PC-9 (cell line): ENCODE data around the gene MAML3. TPM values are rescaled to one million over a fixed set of nuclear protein-coding genes. Genes with fewer than 3 reads are reported as not detected.

ENCODE experiments used
- BruUV-seq: library from RNA; stranded (reverse); fragments of 400-500 nt; replicated peaks from 2 replicates; lab custom pipeline; 2021; lab: Mats Ljungman, UMichigan
- CTCF ChIA-PET: fragments of 300-600 bp; sonication (Branson Sonifier 250); formaldehyde crosslinking; loops from one replicate; lab custom pipeline; 2022; ENCODE audit warnings: antibody characterized with exemption; lab: Charles Lee
- POLR2A ChIA-PET: fragments of 300-600 bp; sonication (Branson Sonifier 250); formaldehyde crosslinking; loops from one replicate; lab custom pipeline; 2022; ENCODE audit warnings: antibody characterized with exemption; ENCODE audit not compliant: unreplicated experiment; lab: Charles Lee
- DNase-seq, 2 experiments: peaks; one replicate each; pipeline versions ENCODE4 v3.0.0 to v3.0.0-alpha.2; 2015 to 2022; ENCODE audit warnings: mixed read lengths in 1 of 2
- H2AFZ ChIP-seq: fragments of 200-600 bp; sonication (generic); 2 replicates; pipeline ENCODE4 v1.8.1; 2017; ENCODE audit warnings: antibody characterized with exemption
- H3F3A ChIP-seq: fragments of 200-600 bp; sonication (generic); 2 replicates; pipeline ENCODE4 v1.8.1; 2017; ENCODE audit warnings: antibody characterized with exemption, mild to moderate bottlenecking, low read depth; ENCODE audit not compliant: insufficient read depth
- H3K27ac ChIP-seq: fragments of 200-600 bp; sonication (generic); 2 replicates; pipeline ENCODE4 v1.6.1; 2016; ENCODE audit warnings: mixed run types
- H3K27me3 ChIP-seq: fragments of 200-600 bp; sonication (generic); 2 replicates; pipeline ENCODE4 v1.6.1; 2016; ENCODE audit warnings: low read depth, mixed run types; ENCODE audit not compliant: insufficient read depth
- H3K36me3 ChIP-seq: fragments of 200-600 bp; sonication (generic); 2 replicates; pipeline ENCODE4 v1.6.1; 2016; ENCODE audit warnings: low read depth, mixed run types
- H3K4me1 ChIP-seq: fragments of 200-600 bp; sonication (generic); replicated peaks from 2 replicates; pipeline ENCODE4 v1.6.1; 2016; ENCODE audit warnings: mixed run types; ENCODE audit not compliant: insufficient read depth
- H3K4me2 ChIP-seq: fragments of 200-600 bp; sonication (generic); 2 replicates; pipeline ENCODE4 v1.6.1; 2017; ENCODE audit warnings: mixed run types
- H3K4me3 ChIP-seq: fragments of 200-600 bp; sonication (generic); 2 replicates; pipeline ENCODE4 v1.6.1; 2016; ENCODE audit warnings: mixed run types
- H3K79me2 ChIP-seq: fragments of 200-600 bp; sonication (generic); 2 replicates; pipeline ENCODE4 v1.6.1; 2017; ENCODE audit warnings: low read depth, mixed run types
- H3K9me2 ChIP-seq: fragments of 200-600 bp; sonication (generic); 2 replicates; pipeline ENCODE4 v1.8.1; 2017; ENCODE audit warnings: mild to moderate bottlenecking; ENCODE audit not compliant: insufficient read depth
- H3K9me3 ChIP-seq: fragments of 200-600 bp; sonication (generic); 2 replicates; pipeline ENCODE4 v1.8.1; 2016; ENCODE audit warnings: low read depth; ENCODE audit not compliant: insufficient read depth
- H4K20me1 ChIP-seq: fragments of 200-600 bp; sonication (generic); 2 replicates; pipeline ENCODE4 v1.8.1; 2017; ENCODE audit not compliant: insufficient read depth
- CTCF ChIP-seq: fragments of 200-600 bp; sonication (generic); conservative IDR thresholded peaks from 2 replicates; pipeline ENCODE4 v1.6.1; 2017; ENCODE audit warnings: mixed run types, antibody characterized with exemption, mild to moderate bottlenecking, moderate library complexity
- EZH2 ChIP-seq: fragments of 200-600 bp; sonication (generic); IDR thresholded peaks from 2 replicates; pipeline ENCODE4 v1.8.0; 2017; ENCODE audit warnings: antibody characterized with exemption, low read depth
- intact Hi-C: fragments of 100-400 bp; cut with micrococcal nuclease; formaldehyde crosslinking; loops from one replicate; pipeline ENCODE4 v1.10.0; 2022; ENCODE audit not compliant: unreplicated experiment
- total RNA-seq: library from RNA; stranded (reverse); gene quantifications from 2 replicates; pipeline ENCODE4 v1.2.3, GENCODE V29; 2021

The MAML3 gene
- total RNA-seq, 1 experiment from 2014 or later = 15.2 TPM

GRCh38 chr4:139899346-139899745 lies 254.6 kb downstream of the MAML3 start:
- no peaks in the 10 kb centered on the region for H3K4me1 ChIP-seq
- H3K79me2 ChIP-seq = no peaks in the 10 kb centered on the region
- H3K9me2 ChIP-seq = no peaks in the 10 kb centered on the region
- no peaks in the 10 kb centered on the region for H3K27me3 ChIP-seq
- CTCF ChIA-PET = no interaction called here
- no TSS peak for BruUV-seq
- H3K27ac ChIP-seq = no peak overlapping the region
- H2AFZ ChIP-seq = no peak overlapping the region
- POLR2A ChIA-PET = no interaction called here
- H3K4me3 ChIP-seq = no peak overlapping the region
- no peaks in the 10 kb centered on the region for H3F3A ChIP-seq
- H3K4me2 ChIP-seq = no peak overlapping the region
- no peaks in the 10 kb centered on the region for H3K9me3 ChIP-seq
- no peaks in the 10 kb centered on the region for H4K20me1 ChIP-seq
- no peak for TF ChIP-seq CTCF
- no peak for TF ChIP-seq EZH2
- H3K36me3 ChIP-seq = no peaks in the 10 kb centered on the region
- intact Hi-C loops = no loop called here
- no peak for DNase-seq

GRCh38 chr4:139898293-139898692 lies 255.7 kb downstream of the MAML3 start:
- no peak overlapping the region for H3K4me2 ChIP-seq
- CTCF ChIA-PET = no interaction called here

GRCh38 chr4:139896091-139896604 lies 257.8 kb downstream of the MAML3 start:
- H4K20me1 ChIP-seq = no peaks in the 10 kb centered on the region; the same call in 1 of the 2 replicates
- no peaks in the 10 kb centered on the region for H3K4me1 ChIP-seq
- no peak overlapping the region for H3K4me2 ChIP-seq
- CTCF ChIA-PET = no interaction called here
- BruUV-seq = no TSS peak
- H3K79me2 ChIP-seq = no peaks in the 10 kb centered on the region
- no peaks in the 10 kb centered on the region for H3K9me3 ChIP-seq
- DNase-seq = no peak
- intact Hi-C loops = no loop called here
- H3K4me3 ChIP-seq = no peak overlapping the region
- POLR2A ChIA-PET = no interaction called here
- no peaks in the 10 kb centered on the region for H3F3A ChIP-seq
- H2AFZ ChIP-seq = no peak overlapping the region
- H3K9me2 ChIP-seq = no peaks in the 10 kb centered on the region
- TF ChIP-seq EZH2 = no peak
- no peak for TF ChIP-seq CTCF
- H3K36me3 ChIP-seq = no peaks in the 10 kb centered on the region
- H3K27me3 ChIP-seq = no peaks in the 10 kb centered on the region
- no peak overlapping the region for H3K27ac ChIP-seq

More at GRCh38 chr4:139898293-139898692, 255.7 kb downstream of the MAML3 start:
- TF ChIP-seq EZH2 = no peak
- no peak for TF ChIP-seq CTCF
- Histone ChIP-seq H3K9me3 (no peaks in the 10 kb centered on the region), H3K4me1 (no peaks in the 10 kb centered on the region), H3K27me3 (no peaks in the 10 kb centered on the region), H4K20me1 (no peaks in the 10 kb centered on the region; the same call in 1 of the 2 replicates), H3K36me3 (no peaks in the 10 kb centered on the region), H3K79me2 (no peaks in the 10 kb centered on the region), H3K9me2 (no peaks in the 10 kb centered on the region), H3F3A (no peaks in the 10 kb centered on the region), H3K27ac (no peak overlapping the region), H3K4me3 (no peak overlapping the region), H2AFZ (no peak overlapping the region)
- no TSS peak for BruUV-seq
- no peak for DNase-seq
- intact Hi-C loops = no loop called here
- POLR2A ChIA-PET = no interaction called here
